Neural cell (in vitro differentiated cells): ENCODE measurements around the gene GALNT16. TPM values are rescaled to one million over a fixed set of nuclear protein-coding genes. Genes with fewer than 3 reads are reported as not detected.
"Not testable (repeated sequence)": the region's sequence is repeated elsewhere in the genome, so short reads cannot be mapped to it uniquely, and the experiment has no call there.

Experiments used
- H2AFZ ChIP-seq: fragments of 200-600, 300-800 bp; sonication (generic), shearing (Covaris generic); 2 replicates; pipeline ENCODE4 v1.6.0; 2014; ENCODE audit warnings: low read depth, mild to moderate bottlenecking, antibody characterized with exemption, low read length, moderate library complexity
- H3F3A ChIP-seq: fragments of 200-600 bp; shearing (Covaris generic); 2 replicates; pipeline ENCODE4 v1.6.1; 2016; ENCODE audit warnings: mild to moderate bottlenecking, moderate library complexity, mixed read lengths, antibody characterized with exemption, low read length; ENCODE audit not compliant: insufficient read depth, poor library complexity, severe bottlenecking
- H3K27ac ChIP-seq: fragments of 200-600, 300-800 bp; sonication (generic), shearing (Covaris generic); 2 replicates; pipeline ENCODE4 v1.5.1; 2014; ENCODE audit warnings: mild to moderate bottlenecking, low read length, moderate library complexity
- H3K27me3 ChIP-seq: fragments of 300-800, 200-600 bp; sonication (generic), shearing (Covaris generic); 2 replicates; pipeline ENCODE4 v1.6.0; 2014; ENCODE audit warnings: mild to moderate bottlenecking, low read depth, low read length, moderate library complexity; ENCODE audit not compliant: insufficient read depth
- H3K36me3 ChIP-seq: fragments of 300-800, 200-600 bp; sonication (generic), shearing (Covaris generic); 2 replicates; pipeline ENCODE4 v1.5.1; 2014; ENCODE audit warnings: mild to moderate bottlenecking, antibody characterized with exemption, low read length, moderate library complexity; ENCODE audit not compliant: insufficient read depth
- H3K4me2 ChIP-seq: fragments of 300-800, 200-600 bp; sonication (generic), shearing (Covaris generic); 2 replicates; pipeline ENCODE4 v1.6.0; 2014; ENCODE audit warnings: mild to moderate bottlenecking, low read length
- H3K4me3 ChIP-seq: fragments of 300-800, 200-600 bp; sonication (generic), shearing (Covaris generic); 2 replicates; pipeline ENCODE4 v1.5.1; 2014; ENCODE audit warnings: mild to moderate bottlenecking, low read length, moderate library complexity
- H3K79me2 ChIP-seq: fragments of 200-600 bp; shearing (Covaris generic); replicated peaks from 2 replicates; pipeline ENCODE4 v1.6.0; 2014; ENCODE audit warnings: mild to moderate bottlenecking, low read length, moderate library complexity; ENCODE audit not compliant: insufficient read depth
- H3K9ac ChIP-seq: fragments of 300-800, 200-600 bp; sonication (generic), shearing (Covaris generic); 2 replicates; pipeline ENCODE4 v1.6.1; 2016; ENCODE audit warnings: mild to moderate bottlenecking, low read length, mixed read lengths
- H3K9me2 ChIP-seq: fragments of 200-600 bp; shearing (Covaris generic); 2 replicates; pipeline ENCODE4 v1.6.1; 2016; ENCODE audit warnings: mild to moderate bottlenecking, low read length, mixed read lengths; ENCODE audit not compliant: insufficient read depth
- H3K9me3 ChIP-seq: fragments of 200-600, 300-800 bp; sonication (generic), shearing (Covaris generic); 2 replicates; pipeline ENCODE4 v1.6.1; 2016; ENCODE audit warnings: mild to moderate bottlenecking, mixed run types, low read length, moderate library complexity, mixed read lengths
- H4K20me1 ChIP-seq: fragments of 200-600 bp; shearing (Covaris generic); 2 replicates; pipeline ENCODE4 v1.6.1; 2016; ENCODE audit warnings: mild to moderate bottlenecking, mixed run types; ENCODE audit not compliant: insufficient read depth
- CTCF ChIP-seq: fragments of 450-650 bp; IDR thresholded peaks from 2 replicates; pipeline ENCODE4 v1.5.1; 2014; ENCODE audit warnings: antibody characterized with exemption, mild to moderate bottlenecking, moderate library complexity; ENCODE audit not compliant: poor library complexity, severe bottlenecking
- EP300 ChIP-seq: fragments of 450-650 bp; conservative IDR thresholded peaks from 2 replicates; pipeline ENCODE4 v1.6.1; 2014; ENCODE audit warnings: antibody characterized with exemption, mild to moderate bottlenecking, moderate library complexity; ENCODE audit not compliant: poor library complexity, severe bottlenecking
- EZH2 ChIP-seq: fragments of 200-600, 300-800 bp; shearing (Covaris generic), sonication (generic); IDR thresholded peaks from 2 replicates; pipeline ENCODE4 v1.6.1; 2014; ENCODE audit warnings: antibody characterized with exemption, low read length, borderline replicate concordance, mild to moderate bottlenecking; ENCODE audit not compliant: insufficient read depth, poor library complexity, severe bottlenecking
- MXI1 ChIP-seq: fragments of 450-650 bp; conservative IDR thresholded peaks from 2 replicates; pipeline ENCODE4 v1.6.1; 2014; ENCODE audit warnings: antibody characterized with exemption, mild to moderate bottlenecking; ENCODE audit not compliant: poor library complexity, severe bottlenecking
- POLR2AphosphoS5 ChIP-seq: IDR thresholded peaks from 2 replicates; pipeline ENCODE4 v1.6.1; 2012
- RAD21 ChIP-seq: fragments of 450-650 bp; conservative IDR thresholded peaks from 2 replicates; pipeline ENCODE4 v1.6.1; 2014; ENCODE audit warnings: antibody characterized with exemption, mild to moderate bottlenecking, moderate library complexity
- REST ChIP-seq: IDR thresholded peaks from 2 replicates; pipeline ENCODE4 v1.6.1; 2012; ENCODE audit warnings: borderline replicate concordance
- SMC3 ChIP-seq: fragments of 450-650 bp; conservative IDR thresholded peaks from 2 replicates; pipeline ENCODE4 v1.6.1; 2014; ENCODE audit warnings: antibody characterized with exemption, mild to moderate bottlenecking, moderate library complexity; ENCODE audit not compliant: poor library complexity
- TAF1 ChIP-seq: IDR thresholded peaks from 2 replicates; pipeline ENCODE4 v1.6.1; 2012; ENCODE audit warnings: low read depth
- polyA plus RNA-seq: library from polyadenylated mRNA; depleted of rRNA; stranded (reverse); fragments of >200 nt; gene quantifications from 2 replicates; pipeline ENCODE4 v1.2.3, GENCODE V29; 2014

GALNT16 gene
- polyA plus RNA-seq, 1 donor from 2014 or later = 23.8 TPM

- no peak for TF ChIP-seq EZH2
- no peak for TF ChIP-seq RAD21
- TF ChIP-seq CTCF = no peak
- TF ChIP-seq MXI1 = no peak
- TF ChIP-seq REST = no peak
- no peak for TF ChIP-seq POLR2AphosphoS5
- TF ChIP-seq EP300 = no peak
- TF ChIP-seq SMC3 = no peak
- TF ChIP-seq TAF1 = no peak
- H3K36me3 ChIP-seq = no peaks in the 10 kb centered on the region
- no peak overlapping the region for H3K9ac ChIP-seq
- no peak overlapping the region for H3K4me2 ChIP-seq
- no peaks in the 10 kb centered on the region for H3K79me2 ChIP-seq
- H3K9me3 ChIP-seq = no peaks in the 10 kb centered on the region
- H2AFZ ChIP-seq = no peak overlapping the region
- no peaks in the 10 kb centered on the region for H3F3A ChIP-seq
- no peaks in the 10 kb centered on the region for H4K20me1 ChIP-seq
- H3K27ac ChIP-seq = no peak overlapping the region
- H3K4me3 ChIP-seq = no peak overlapping the region
- no peaks in the 10 kb centered on the region for H3K27me3 ChIP-seq
- no peaks in the 10 kb centered on the region for H3K9me2 ChIP-seq
These were observed 30.0 kb downstream of the GALNT16 start for GRCh38 chr14:69289811-69290520.

- not testable (repeated sequence) for H3K27me3 ChIP-seq, H3K79me2 ChIP-seq, H3K27ac ChIP-seq
These were observed 30.9 kb downstream of the GALNT16 start for GRCh38 chr14:69290881-69291280.

GRCh38 chr14:69291396-69291795 lies 31.4 kb downstream of the GALNT16 start:
- Histone ChIP-seq H3K4me3 (no peak overlapping the region), H3K27ac (no peak overlapping the region), H3K79me2 (no peaks in the 10 kb centered on the region), H4K20me1 (no peaks in the 10 kb centered on the region), H3F3A (no peaks in the 10 kb centered on the region), H3K4me2 (no peak overlapping the region), H3K27me3 (no peaks in the 10 kb centered on the region), H3K9me3 (no peaks in the 10 kb centered on the region), H3K36me3 (no peaks in the 10 kb centered on the region), H3K9me2 (no peaks in the 10 kb centered on the region), H3K9ac (no peak overlapping the region), H2AFZ (no peak overlapping the region)
- no peak for TF ChIP-seq CTCF
- TF ChIP-seq RAD21 = no peak
- no peak for TF ChIP-seq REST
- no peak for TF ChIP-seq EZH2
- TF ChIP-seq SMC3 = no peak
- no peak for TF ChIP-seq EP300

More at GRCh38 chr14:69290881-69291280, 30.9 kb downstream of the GALNT16 start:
- H3K4me3 ChIP-seq, H3F3A ChIP-seq, H2AFZ ChIP-seq, H4K20me1 ChIP-seq, H3K9me3 ChIP-seq, H3K9me2 ChIP-seq, H3K36me3 ChIP-seq, H3K4me2 ChIP-seq, H3K9ac ChIP-seq: not testable (repeated sequence)
